GM18519 (cell line): ENCODE measurements around the gene AARS1.
"Not testable (repeated sequence)": the region's sequence is repeated elsewhere in the genome, so short reads cannot be mapped to it uniquely, and the experiment has no call there.

Experiments
- ATAC-seq: cut with Tn5 transposase; IDR thresholded peaks from one replicate; pipeline ENCODE4 v1.9.1; 2021; ENCODE audit warnings: mild to moderate bottlenecking, moderate library complexity; ENCODE audit not compliant: unreplicated experiment, low FRiP score

Gene AARS1

DNA sequence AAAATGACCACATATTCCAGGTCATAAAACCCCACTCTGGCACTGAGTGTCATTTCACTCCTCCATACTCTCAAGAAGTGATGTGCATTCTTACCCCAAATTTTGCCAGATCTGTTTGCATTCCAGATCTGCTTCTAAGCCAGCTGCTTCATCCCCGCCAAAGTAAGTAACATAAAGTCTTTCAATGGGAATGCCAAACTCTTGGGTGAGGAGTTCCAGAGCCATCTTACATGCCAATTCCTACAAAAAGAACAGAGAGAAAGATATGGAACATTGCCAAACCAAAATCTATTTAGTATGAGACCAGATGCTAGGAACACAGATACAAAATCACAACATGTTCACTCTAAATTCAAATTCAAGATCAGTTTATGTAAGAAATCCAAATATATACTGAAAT lies 12.9 kb downstream of the AARS1 start:
- no peak for ATAC-seq

DNA sequence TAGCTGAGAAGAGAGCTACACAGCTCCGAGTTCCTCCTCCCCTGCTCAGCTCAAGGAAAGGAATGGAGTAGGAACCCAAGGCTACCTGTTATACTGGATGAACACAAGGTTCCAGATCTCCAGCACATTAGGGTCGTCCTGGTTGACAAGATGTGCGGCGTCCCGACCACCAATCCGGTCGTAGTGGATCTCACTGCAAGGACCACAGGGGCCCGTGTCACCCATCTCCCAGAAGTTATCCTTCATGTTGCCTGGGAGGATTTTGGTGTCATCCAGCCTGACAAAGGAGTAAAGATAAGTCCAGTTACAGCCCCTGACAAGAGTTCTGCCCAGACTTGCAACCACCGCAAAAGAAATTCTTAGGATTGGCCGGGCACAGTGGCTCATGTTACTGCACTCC lies 17.6 kb downstream of the AARS1 start:
- ATAC-seq: no peak

GRCh38 chr16:70270176-70270575 lies 19.1 kb downstream of the AARS1 start:
- ATAC-seq: no peak

DNA sequence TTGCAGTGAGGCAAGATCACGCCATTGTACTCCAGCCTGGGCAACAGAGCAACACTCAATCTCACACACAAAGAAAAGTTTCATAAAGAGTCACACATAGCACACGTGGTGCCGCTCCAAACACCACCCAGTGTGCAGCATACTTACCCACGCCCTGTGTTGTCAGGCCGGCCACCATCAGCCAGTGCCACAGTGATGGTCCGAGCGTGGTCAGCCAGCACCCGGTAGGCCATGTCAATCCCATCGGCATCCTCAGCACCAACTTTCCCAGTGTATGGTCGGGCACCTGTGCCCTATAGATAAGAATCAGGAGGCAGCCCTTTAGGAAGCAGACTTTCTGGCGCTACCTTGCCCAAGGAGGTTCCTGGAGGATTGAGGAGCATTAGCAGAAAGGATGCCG lies 19.8 kb downstream of the AARS1 start:
- no peak for ATAC-seq

- ATAC-seq: not testable (repeated sequence)
Observed at GRCh38 chr16:70267922-70268321, 21.4 kb downstream of the AARS1 start.

DNA sequence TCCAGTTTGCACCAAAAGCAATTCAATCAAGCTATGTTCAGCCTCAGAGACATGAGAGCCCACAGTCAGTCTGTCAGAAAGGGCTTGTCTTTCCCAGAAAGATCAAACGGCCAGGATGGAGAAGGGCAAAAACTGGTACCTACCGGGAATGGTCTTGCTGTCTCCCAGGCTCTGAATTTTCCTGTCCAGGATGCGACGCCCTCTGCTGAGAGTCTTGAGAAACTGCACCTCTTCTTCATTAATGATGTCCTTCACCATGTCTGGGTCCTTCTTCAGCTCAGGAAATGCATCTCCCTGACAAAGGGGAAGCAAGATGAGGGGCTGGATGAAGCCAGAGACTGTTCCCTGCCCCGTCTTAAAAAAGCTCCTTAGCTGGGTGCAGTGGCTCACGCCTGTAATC lies 21.8 kb downstream of the AARS1 start:
- no peak for ATAC-seq

DNA sequence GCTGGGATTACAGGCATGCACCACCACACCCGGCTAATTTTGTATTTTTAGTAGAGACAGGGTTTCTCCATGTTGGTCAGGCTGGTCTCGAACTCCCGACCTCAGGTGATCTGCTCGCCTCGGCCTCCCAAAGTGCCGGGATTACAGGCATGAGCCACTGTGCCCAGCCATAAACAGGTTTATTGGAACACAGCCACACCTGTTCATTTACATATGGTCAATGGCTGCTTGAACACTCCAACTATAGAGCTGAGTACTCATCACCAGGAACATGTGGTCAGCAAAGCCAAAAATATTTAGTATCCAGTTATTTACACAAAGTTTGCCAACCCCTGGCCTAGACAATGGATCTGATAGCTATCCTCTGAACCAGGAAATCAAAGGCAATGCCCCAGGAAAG lies 29.4 kb downstream of the AARS1 start:
- ATAC-seq: not testable (repeated sequence)

GRCh38 chr16:70258946-70259345 lies 30.4 kb downstream of the AARS1 start:
- no peak for ATAC-seq

- ATAC-seq: no peak
Observed at GRCh38 chr16:70258065-70258464, 31.2 kb downstream of the AARS1 start.

GRCh38 chr16:70257391-70257790 lies 31.9 kb downstream of the AARS1 start:
- ATAC-seq: no peak

- ATAC-seq: no peak
Observed at GRCh38 chr16:70255574-70255973, 33.7 kb downstream of the AARS1 start.

- ATAC-seq: no peak
Observed at GRCh38 chr16:70254965-70255286, 34.4 kb downstream of the AARS1 start.

DNA sequence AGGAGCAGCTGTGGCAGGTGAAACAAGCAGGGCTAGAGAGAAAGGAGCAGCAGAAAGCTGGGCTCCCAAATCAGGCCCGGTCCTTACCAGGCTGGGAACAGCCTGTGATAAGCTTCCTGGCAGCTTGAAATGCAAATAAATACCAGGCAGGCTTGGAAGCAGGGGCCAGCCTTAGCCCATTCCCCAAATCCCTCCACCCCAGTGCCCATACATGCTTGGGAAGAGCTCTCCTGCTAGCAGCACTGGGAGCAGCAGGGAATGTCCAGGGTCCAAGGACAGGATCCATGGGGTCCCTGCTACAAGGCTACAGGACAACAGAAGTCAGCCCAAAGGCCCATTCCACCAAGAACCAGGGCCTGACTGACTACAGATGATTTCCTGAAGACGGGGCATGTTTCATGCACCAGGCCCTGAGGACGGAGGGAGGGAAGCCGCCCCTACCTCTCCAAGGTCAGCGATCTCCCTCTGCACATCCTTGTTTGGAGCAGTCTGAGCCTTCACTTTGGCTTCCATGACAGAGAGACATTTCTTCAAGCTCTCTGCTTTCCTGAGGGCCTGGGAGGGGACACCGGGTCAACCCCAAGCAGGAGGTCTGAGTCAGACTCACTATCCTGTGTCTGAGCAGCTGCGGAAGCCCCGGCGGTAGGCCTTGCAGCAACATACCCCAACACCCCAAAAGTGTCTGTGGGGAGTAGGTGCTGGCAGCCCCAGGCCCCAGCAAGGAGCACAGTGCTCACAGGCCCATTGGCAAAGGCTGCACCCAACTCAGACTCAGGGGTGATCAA lies 34.9 kb downstream of the AARS1 start:
- no peak for ATAC-seq

DNA sequence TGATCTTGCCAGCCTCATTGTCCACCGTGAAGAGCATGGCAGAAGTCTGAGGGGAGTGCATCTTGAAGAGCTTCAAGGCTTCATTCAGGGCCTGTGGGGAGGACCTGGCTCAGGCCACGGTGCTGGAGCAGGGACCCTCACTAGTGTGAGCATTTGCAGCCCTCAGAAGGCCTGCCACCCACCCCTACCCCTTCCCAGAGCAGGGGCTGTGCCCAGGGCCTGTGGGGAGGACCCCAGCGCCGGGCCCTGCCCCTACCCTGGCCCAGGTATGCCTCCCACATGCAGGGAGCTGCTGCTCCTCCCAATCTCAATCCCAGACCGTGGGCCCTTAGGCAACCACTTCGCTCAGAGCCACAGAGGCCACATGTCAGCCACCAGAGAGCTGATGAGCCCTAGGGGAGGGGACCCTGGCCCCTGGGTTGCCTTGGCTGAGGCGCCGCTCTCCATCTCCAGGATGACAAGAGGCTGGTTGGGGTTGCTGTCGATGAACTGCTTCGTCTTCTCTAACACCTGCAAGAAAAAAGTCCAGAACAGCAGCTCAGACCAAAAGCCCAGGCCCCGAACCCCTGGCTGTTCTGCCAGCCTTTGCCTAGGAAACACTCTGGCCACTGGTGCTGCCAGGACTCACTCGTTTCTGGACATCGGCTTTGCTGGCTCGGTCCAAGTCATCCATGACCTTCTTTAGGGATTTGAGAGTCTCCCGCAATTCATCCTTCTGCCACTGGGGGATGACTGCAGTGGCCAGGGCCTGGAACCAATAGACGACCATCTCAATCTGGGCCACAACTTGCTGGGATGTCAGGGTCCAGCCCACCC lies 35.8 kb downstream of the AARS1 start:
- ATAC-seq: no peak

DNA sequence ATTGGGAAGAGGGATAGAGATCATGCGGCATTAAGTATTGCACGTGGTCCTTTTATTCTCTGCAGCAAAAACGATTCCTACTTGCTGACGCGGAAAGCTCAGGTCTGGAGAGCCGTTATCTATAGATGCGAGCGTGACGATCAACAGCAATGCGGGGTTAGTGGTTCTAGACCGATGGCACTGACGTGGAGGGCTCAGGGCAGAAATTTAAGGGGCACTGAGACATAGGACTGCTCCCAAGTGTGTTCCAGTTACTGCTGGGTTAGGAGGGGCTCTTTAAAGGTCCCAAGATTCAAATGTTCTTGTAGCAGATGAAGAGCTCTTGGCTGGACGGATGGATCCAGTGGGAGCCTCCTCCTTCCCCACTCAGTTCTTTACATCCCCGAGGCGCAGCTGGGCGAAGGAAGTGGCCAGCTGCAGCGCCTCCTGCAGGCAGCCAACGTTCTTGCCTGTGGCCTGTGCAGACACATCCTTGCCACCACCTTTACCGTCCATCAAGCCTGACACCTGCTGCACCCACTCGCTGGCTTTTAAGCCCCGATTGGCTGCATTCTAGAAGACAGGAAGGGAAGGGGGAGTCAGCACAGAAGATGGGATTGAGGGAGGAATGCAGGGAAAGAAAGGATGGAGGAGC lies 36.8 kb downstream of the AARS1 start:
- no peak for ATAC-seq

GRCh38 chr16:70251629-70252354 lies 37.5 kb downstream of the AARS1 start, which contains the start of gene EXOSC6:
Gene EXOSC6, minus strand, starts transcription at chr16:70251940. Its CDS starts 40 bp downstream, at chr16:70251900.
- ATAC-seq: peak; percentile 62

DNA sequence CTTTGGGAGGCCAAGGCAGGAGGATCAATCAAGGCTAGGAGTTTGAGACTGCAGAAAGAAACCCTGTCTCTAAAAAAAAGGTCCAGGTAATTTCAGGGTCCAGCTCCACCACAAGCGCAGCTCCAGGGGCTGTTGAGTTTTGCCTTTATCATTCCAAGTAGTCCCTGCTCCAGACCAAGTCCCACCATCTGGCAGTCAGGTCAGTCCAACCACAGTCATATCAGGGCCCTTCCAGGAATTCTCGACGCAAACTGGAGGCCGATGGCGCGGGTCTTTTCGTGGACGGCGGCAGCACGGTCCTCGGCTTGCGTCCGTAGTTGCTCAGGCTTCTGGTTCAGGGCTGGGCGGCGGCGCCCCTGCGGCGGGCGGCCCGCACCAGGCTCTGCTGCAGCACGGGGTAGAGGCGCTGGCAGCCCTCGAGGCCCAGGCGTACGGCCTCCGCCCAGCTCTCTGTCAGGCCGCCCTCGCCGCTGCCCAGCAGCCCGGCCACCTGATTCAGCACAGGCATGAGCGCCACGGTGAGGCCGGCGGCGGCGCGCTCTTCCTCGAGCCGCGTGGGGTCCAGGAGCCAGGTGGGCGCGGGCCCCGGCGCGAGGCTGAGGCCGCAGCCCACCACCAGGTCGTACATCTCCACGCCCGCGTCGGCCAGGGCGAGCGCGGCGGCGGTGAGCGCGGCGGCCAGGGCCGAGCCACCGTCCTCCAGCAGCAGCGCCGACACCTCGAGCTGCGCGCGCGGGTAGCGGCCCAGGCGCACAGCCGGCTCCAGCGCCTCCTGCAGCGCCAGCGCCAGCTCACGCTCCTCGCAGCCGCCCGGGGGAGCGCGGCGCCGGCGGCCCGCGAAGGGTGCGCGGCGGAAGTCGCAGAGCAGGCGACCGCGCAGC lies 38.3 kb downstream of the AARS1 start:
- peak; percentile 38 for ATAC-seq

- ATAC-seq: not testable (repeated sequence)
Observed at GRCh38 chr16:70249697-70250096, 39.6 kb downstream of the AARS1 start.

DNA sequence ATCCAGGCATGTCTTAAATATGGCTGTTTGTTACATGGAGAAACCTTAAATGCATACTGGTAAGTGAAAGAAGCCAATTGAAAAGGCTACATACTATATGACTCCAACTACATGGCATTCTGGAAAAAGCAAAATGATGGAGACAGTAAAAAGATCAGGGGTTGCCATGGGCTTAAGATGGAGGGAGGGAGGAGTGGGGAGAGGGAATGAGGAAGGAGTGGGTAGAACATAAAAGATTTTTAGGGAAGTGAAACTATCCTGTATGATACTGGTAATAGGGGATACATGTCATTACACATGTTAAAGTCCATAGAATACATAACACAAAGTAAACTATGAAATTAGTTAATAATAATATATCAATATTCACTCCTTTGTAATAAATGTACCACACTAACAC lies 50.5 kb downstream of the AARS1 start:
- ATAC-seq: not testable (repeated sequence)

DNA sequence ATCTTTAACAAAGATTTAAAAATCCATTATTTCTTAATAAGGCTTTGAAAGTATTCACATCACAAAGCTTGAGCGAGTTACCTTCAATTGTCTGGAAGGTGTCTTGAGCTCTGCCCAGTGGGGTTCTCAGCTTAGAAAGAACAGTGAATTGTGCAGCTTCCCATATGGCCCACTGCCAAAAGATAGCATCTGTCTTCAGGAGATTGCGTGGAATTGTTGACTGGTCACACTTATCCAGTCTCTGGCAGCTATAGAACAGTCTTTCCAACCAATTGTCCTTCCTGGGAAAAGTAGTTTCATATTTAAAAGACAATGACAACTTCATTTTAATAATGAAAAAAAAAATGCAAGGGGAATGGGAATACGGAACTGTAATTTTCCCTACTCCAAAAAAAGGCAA lies 57.5 kb downstream of the AARS1 start:
- ATAC-seq: not testable (repeated sequence)
